ENCODE measurements around the gene ETS2. TPM values are rescaled to one million over a fixed set of nuclear protein-coding genes. Genes with fewer than 3 reads are reported as not detected.
A peak's percentile ranks its signal among the peaks of the same experiment; 100 is the strongest.

Gene ETS2
- total and polyA plus RNA-seq, 2 experiments from 2014 or later, result 19.5 to 36.8 TPM

DNA sequence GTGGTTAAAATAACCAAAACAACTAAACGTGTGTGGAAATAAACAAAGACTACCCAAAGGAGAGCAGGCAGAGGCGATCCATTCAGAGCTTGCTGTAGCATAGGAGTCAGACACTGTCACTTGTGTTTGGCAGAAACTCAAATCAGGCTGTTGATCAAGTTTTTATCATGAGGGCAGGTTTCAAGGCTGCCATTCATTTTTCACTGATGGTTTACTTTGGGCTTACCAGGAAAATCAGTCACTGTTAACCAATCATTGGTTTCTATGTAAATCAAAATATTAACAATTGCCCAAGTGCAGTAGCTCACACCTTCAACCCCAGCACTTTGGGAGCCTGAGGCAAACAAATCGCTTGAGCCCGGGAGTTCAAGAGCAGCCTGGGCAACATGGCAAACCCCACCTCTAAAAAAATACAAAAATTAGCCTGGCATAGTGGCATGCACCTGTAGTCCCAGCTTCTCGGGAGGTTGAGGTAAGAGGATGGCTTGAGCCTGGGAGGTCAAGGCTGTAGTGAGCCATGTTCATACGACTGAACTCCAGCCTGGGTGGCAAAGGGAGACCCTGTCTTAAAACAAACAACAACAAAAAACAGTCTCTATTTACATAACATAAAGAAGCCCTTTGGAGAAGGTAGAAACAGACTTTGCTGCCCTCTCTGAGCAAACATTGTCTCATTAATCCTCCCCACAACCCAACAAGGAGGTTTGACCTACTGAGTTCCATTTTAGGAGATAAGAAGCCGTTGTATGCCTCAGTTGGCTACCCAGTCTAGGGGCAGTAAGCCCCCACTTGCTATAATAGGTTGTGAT lies 21.1 kb upstream of the ETS2 start:
- H3K27me3 Mint-ChIP-seq (ENCODE audit: insufficient read depth, low read depth, poor library complexity), result peaks cover 1% of the 10 kb centered on the region
- no peak for DNase-seq (ENCODE audit: low spot score)

More for the DNA sequence above, 21.1 kb upstream of the ETS2 start:
- no peaks in the 10 kb centered on the region for H3K79me2 ChIP-seq (replicated peaks; ENCODE audit: insufficient read depth)
- peaks cover 7% of the 10 kb centered on the region; the same call in 1 of the 2 replicates for H3K9me2 ChIP-seq (ENCODE audit: insufficient read depth)
- peaks cover 10% of the 10 kb centered on the region; the same call in 1 of the 2 replicates for H3K36me3 ChIP-seq (ENCODE audit: insufficient read depth)
- no peaks in the 10 kb centered on the region for H3K27me3 ChIP-seq (ENCODE audit: insufficient read depth)
- H2AFZ ChIP-seq, result 0 out of 2 replicates have a peak overlapping the region, but pooled peaks have one; percentile 7
- no peak for TF ChIP-seq EZH2phosphoT487 (IDR thresholded peaks at IDR 0.05; ENCODE audit: unreplicated experiment)
- TF ChIP-seq, protein P1, sequence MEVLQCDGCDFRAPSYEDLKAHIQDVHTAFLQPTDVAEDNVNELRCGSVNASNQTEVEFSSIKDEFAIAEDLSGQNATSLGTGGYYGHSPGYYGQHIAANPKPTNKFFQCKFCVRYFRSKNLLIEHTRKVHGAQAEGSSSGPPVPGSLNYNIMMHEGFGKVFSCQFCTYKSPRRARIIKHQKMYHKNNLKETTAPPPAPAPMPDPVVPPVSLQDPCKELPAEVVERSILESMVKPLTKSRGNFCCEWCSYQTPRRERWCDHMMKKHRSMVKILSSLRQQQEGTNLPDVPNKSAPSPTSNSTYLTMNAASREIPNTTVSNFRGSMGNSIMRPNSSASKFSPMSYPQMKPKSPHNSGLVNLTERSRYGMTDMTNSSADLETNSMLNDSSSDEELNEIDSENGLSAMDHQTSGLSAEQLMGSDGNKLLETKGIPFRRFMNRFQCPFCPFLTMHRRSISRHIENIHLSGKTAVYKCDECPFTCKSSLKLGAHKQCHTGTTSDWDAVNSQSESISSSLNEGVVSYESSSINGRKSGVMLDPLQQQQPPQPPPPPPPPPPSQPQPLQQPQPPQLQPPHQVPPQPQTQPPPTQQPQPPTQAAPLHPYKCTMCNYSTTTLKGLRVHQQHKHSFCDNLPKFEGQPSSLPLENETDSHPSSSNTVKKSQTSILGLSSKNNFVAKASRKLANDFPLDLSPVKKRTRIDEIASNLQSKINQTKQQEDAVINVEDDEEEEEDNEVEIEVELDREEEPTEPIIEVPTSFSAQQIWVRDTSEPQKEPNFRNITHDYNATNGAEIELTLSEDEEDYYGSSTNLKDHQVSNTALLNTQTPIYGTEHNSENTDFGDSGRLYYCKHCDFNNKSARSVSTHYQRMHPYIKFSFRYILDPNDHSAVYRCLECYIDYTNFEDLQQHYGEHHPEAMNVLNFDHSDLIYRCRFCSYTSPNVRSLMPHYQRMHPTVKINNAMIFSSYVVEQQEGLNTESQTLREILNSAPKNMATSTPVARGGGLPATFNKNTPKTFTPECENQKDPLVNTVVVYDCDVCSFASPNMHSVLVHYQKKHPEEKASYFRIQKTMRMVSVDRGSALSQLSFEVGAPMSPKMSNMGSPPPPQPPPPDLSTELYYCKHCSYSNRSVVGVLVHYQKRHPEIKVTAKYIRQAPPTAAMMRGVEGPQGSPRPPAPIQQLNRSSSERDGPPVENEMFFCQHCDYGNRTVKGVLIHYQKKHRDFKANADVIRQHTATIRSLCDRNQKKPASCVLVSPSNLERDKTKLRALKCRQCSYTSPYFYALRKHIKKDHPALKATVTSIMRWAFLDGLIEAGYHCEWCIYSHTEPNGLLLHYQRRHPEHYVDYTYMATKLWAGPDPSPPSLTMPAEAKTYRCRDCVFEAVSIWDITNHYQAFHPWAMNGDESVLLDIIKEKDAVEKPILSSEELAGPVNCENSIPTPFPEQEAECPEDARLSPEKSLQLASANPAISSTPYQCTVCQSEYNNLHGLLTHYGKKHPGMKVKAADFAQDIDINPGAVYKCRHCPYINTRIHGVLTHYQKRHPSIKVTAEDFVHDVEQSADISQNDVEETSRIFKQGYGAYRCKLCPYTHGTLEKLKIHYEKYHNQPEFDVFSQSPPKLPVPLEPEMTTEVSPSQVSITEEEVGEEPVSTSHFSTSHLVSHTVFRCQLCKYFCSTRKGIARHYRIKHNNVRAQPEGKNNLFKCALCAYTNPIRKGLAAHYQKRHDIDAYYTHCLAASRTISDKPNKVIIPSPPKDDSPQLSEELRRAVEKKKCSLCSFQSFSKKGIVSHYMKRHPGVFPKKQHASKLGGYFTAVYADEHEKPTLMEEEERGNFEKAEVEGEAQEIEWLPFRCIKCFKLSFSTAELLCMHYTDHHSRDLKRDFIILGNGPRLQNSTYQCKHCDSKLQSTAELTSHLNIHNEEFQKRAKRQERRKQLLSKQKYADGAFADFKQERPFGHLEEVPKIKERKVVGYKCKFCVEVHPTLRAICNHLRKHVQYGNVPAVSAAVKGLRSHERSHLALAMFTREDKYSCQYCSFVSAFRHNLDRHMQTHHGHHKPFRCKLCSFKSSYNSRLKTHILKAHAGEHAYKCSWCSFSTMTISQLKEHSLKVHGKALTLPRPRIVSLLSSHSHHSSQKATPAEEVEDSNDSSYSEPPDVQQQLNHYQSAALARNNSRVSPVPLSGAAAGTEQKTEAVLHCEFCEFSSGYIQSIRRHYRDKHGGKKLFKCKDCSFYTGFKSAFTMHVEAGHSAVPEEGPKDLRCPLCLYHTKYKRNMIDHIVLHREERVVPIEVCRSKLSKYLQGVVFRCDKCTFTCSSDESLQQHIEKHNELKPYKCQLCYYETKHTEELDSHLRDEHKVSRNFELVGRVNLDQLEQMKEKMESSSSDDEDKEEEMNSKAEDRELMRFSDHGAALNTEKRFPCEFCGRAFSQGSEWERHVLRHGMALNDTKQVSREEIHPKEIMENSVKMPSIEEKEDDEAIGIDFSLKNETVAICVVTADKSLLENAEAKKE (CRISPR knock-in tag; IDR thresholded peaks at IDR 0.05), result no peak
- TF ChIP-seq JUNB (IDR thresholded peaks at IDR 0.05; ENCODE audit: unreplicated experiment), result no peak
- TF ChIP-seq, protein P2, sequence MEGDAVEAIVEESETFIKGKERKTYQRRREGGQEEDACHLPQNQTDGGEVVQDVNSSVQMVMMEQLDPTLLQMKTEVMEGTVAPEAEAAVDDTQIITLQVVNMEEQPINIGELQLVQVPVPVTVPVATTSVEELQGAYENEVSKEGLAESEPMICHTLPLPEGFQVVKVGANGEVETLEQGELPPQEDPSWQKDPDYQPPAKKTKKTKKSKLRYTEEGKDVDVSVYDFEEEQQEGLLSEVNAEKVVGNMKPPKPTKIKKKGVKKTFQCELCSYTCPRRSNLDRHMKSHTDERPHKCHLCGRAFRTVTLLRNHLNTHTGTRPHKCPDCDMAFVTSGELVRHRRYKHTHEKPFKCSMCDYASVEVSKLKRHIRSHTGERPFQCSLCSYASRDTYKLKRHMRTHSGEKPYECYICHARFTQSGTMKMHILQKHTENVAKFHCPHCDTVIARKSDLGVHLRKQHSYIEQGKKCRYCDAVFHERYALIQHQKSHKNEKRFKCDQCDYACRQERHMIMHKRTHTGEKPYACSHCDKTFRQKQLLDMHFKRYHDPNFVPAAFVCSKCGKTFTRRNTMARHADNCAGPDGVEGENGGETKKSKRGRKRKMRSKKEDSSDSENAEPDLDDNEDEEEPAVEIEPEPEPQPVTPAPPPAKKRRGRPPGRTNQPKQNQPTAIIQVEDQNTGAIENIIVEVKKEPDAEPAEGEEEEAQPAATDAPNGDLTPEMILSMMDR (conservative IDR thresholded peaks at IDR 0.05; ENCODE audit: low read depth in 2 of 2), result no peak
- no peak for TF ChIP-seq ZNF114 (CRISPR knock-in tag; IDR thresholded peaks at IDR 0.05)
- no peak for TF ChIP-seq CREB1 (CRISPR knock-in tag; IDR thresholded peaks at IDR 0.05; ENCODE audit: low read depth)
- TF ChIP-seq, protein P3, sequence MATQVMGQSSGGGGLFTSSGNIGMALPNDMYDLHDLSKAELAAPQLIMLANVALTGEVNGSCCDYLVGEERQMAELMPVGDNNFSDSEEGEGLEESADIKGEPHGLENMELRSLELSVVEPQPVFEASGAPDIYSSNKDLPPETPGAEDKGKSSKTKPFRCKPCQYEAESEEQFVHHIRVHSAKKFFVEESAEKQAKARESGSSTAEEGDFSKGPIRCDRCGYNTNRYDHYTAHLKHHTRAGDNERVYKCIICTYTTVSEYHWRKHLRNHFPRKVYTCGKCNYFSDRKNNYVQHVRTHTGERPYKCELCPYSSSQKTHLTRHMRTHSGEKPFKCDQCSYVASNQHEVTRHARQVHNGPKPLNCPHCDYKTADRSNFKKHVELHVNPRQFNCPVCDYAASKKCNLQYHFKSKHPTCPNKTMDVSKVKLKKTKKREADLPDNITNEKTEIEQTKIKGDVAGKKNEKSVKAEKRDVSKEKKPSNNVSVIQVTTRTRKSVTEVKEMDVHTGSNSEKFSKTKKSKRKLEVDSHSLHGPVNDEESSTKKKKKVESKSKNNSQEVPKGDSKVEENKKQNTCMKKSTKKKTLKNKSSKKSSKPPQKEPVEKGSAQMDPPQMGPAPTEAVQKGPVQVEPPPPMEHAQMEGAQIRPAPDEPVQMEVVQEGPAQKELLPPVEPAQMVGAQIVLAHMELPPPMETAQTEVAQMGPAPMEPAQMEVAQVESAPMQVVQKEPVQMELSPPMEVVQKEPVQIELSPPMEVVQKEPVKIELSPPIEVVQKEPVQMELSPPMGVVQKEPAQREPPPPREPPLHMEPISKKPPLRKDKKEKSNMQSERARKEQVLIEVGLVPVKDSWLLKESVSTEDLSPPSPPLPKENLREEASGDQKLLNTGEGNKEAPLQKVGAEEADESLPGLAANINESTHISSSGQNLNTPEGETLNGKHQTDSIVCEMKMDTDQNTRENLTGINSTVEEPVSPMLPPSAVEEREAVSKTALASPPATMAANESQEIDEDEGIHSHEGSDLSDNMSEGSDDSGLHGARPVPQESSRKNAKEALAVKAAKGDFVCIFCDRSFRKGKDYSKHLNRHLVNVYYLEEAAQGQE (IDR thresholded peaks at IDR 0.05; ENCODE audit: unreplicated experiment), result no peak
- TF ChIP-seq STAT1 (IDR thresholded peaks at IDR 0.05; ENCODE audit: unreplicated experiment), result no peak
- Mint-ChIP-seq H3K4me1 (peaks cover 24% of the 10 kb centered on the region), H3K27ac (no peak overlapping the region), H3K36me3 (ENCODE audit: low read depth) (peaks cover 17% of the 10 kb centered on the region), H3K9me3 (peaks cover 17% of the 10 kb centered on the region), H3K4me3 (no peak overlapping the region)
- H3F3A ChIP-seq (replicated peaks; ENCODE audit: low read depth), result no peaks in the 10 kb centered on the region
- H4K20me1 ChIP-seq (replicated peaks; ENCODE audit: insufficient read depth), result no peaks in the 10 kb centered on the region
- H3K4me2 ChIP-seq, result no peak overlapping the region
- H3K27ac ChIP-seq (ENCODE audit: low read depth), result no peak overlapping the region
- peaks cover 20% of the 10 kb centered on the region for H3K4me1 ChIP-seq (ENCODE audit: insufficient read depth)
- ATAC-seq, result no peak
- no peak overlapping the region for H3K4me3 ChIP-seq

Data from GM23338 (cell line).